Measurements from ENCODE around the gene ARHGAP22.

Gene ARHGAP22

DNA sequence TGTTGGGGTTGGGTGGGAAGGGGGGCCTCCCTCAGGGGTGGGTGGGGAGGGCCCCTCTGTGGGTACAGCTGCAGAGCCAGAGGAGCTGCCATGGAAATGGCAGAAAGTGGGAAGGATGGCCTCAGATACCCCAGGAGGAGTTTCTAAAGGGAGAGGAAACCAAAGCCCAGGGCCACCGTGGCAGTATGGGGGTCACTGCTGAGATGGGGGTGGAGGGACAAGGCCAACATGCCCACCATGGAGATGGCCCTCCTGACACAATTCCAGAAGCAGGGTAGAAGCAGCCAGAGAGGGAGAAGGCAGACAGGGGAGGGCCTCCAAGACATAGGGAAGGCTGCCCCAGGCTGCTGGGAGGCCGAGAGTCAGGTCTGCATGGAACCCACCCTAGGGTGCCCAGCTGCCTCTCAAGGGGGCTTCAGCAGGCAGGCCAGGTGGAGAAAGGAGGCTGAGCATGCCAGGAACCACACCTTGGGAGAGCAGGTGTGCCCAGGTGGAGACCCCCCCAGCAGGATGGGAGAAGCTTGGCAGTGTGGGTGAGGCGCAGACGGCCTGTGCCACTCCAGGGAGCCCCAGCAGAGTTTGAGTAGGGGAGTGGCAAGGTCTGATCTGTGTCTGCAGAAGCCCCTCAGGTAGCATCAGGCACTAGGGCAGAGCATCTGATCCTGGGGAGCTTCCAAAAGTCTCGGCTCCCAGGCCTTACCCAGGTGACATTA is 146.8 kb downstream of the ARHGAP22 start:
- DNase-seq (ENCODE audit: low read depth, low spot score): no peak

DNA sequence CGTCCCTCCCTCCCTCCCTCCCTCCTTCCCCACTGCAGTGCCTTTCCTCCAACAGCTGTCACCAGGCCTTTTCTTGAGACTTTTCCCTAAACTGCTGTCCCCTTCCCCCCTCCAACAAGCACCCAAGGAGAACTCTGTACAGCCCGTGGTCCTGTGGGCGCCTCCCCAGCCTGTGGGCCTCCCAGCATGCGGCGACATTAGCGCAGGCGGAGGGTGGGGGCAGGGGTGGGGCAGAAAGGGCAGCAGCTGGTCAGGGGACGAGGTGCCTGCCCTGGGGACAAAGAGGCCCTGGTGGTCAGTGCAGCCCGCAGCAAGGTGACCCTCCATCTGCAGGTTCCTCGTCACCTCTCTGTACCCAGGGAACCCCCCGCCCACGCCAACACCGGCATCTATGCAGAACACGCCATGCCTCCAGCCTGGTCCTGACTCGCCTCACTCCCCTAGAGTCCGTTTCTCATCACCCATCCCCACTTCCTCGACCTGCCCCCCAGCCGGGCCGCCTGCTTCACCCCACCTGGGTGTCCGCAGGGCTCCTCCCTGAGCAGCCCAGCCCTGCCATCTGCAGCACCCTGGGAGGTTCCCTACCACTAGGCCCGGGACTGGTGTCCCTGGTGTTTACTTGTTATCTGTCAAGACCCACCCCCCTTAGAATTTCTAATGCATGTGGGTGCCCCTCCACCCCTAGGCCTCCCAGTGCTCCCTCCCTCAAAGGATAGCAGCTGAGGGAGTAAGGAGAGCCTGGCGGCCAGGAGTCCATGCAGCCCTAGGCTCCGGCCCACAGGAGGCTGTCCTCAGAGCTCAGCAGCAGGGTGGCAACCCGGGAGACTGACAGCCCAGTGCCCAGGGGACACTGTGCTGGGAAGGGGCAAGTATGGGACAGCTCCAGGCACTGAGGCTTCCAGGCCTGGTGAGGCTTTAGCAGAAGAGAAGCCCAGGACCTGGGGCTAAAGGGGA is 147.8 kb downstream of the ARHGAP22 start:
- DNase-seq (ENCODE audit: low read depth, low spot score): no peak
- H3K27ac ChIP-seq: no peak overlapping the region

More for the DNA sequence above, 146.8 kb downstream of the ARHGAP22 start:
- no peak overlapping the region for H3K27ac ChIP-seq

DNA sequence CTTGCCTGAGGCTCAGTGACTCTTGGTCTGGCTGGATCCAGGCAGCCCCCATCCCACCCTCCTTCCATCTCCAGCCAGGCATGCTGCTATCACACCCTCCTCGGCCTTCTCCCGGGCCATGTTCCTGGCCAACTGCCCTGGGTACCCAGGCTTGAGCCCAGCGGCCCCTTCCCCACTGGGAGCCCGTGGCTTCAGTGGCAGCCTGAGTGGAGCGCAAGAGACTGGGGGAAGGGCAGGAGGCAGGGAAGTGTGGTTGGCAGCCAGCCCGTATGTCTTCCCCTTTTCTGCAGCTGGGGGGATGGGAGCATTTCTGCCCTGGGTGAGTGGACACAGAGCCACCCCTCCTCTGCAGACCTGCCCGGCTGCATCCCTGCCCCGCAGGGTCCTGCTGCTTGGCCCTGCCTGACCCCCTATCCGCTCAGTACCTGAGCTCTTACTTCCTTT is 148.5 kb downstream of the ARHGAP22 start:
- no peak overlapping the region for H3K27ac ChIP-seq

DNA sequence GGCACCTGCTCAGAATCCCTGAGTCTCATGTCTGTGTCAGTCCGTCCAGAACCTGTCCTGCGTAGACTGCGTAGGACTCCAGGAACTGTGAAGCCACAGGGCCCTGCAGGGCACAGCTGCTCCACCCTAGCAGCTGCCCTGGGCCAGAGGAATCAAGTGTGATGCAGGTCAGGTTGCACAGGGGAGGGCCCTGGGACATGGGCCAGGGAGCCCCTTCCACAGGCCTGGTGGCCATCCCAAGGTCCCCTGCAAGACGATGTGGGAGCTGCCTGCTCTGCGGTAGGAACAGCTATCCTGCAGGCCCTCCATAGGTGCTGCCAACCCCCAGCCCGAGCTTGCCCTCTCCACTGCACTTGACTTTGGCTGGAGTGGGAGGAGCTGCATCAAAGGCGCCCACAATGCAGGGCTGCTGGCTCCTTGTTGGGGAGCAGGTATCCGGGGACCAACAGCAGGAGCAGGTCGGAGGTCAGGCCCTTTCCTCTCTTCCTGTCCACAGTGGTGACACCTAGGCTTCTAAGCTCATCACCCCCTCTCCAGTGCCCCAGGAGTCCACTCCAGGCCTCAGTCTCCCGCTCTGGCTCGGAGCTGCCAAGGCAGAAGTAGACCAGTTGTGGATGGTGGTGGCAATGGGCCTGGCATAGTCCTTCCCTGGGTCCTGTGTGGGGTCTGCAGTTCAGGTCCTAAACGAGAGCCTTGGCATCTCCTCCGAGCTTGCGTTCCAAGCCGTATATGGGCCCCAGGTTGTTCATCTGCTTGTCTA is 149.3 kb downstream of the ARHGAP22 start:
- no peak for DNase-seq (ENCODE audit: low read depth, low spot score)
- no peak overlapping the region for H3K27ac ChIP-seq

More for the DNA sequence above, 148.5 kb downstream of the ARHGAP22 start:
- no peak for DNase-seq (ENCODE audit: low read depth, low spot score)

DNA sequence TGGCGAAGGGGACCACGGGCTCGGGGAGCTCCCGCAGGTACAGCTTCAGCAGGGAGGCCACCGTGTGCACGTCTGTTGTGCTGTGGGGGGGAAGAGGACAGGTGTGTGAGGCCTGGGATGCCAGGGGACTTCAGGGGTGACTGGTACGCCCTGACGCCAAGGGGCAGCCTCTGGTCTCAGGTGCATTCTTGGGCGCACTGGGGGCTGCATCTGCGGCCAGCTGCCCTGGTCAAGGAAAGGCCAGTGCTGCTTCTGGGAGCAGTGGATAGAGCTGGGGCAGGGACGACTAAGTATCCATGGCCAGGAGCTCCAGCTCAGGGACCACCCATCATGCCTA is 149.8 kb downstream of the ARHGAP22 start:
- no peak overlapping the region for H3K27ac ChIP-seq
- DNase-seq (ENCODE audit: low read depth, low spot score): no peak

GRCh38 chr10:48454302-48455054 is 150.4 kb downstream of the ARHGAP22 start:
- DNase-seq (ENCODE audit: low read depth, low spot score): no peak
- H3K27ac ChIP-seq: no peak overlapping the region

GRCh38 chr10:48453451-48454301 is 151.2 kb downstream of the ARHGAP22 start:
- DNase-seq (ENCODE audit: low read depth, low spot score): no peak
- no peak overlapping the region for H3K27ac ChIP-seq

DNA sequence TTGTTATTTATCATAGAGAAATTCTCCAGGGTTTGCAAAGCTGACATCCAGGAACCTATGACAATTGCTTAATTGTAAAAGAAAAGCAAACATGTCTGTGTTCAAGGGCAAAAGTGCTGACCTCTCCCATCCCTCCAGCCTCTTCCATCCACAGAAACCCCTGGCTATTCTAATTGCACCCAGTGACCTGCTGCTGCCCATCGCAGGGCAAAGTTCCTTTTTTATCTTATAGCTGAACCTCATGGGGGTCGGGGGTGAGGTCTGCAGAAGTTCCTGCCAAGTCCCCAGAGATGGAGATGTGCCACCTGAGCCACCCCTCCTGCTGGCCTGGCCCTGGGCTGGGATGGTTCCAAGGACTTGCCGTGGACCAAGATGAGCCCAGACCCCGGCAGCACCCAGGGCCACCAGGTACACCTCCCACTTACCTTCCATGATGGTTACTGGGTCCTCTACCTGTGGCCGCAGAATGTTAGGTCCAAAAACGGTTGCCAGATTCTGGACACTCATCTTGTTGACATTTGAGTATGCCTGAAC is 151.9 kb downstream of the ARHGAP22 start:
- DNase-seq (ENCODE audit: low read depth, low spot score): no peak
- H3K27ac ChIP-seq: no peak overlapping the region

DNA sequence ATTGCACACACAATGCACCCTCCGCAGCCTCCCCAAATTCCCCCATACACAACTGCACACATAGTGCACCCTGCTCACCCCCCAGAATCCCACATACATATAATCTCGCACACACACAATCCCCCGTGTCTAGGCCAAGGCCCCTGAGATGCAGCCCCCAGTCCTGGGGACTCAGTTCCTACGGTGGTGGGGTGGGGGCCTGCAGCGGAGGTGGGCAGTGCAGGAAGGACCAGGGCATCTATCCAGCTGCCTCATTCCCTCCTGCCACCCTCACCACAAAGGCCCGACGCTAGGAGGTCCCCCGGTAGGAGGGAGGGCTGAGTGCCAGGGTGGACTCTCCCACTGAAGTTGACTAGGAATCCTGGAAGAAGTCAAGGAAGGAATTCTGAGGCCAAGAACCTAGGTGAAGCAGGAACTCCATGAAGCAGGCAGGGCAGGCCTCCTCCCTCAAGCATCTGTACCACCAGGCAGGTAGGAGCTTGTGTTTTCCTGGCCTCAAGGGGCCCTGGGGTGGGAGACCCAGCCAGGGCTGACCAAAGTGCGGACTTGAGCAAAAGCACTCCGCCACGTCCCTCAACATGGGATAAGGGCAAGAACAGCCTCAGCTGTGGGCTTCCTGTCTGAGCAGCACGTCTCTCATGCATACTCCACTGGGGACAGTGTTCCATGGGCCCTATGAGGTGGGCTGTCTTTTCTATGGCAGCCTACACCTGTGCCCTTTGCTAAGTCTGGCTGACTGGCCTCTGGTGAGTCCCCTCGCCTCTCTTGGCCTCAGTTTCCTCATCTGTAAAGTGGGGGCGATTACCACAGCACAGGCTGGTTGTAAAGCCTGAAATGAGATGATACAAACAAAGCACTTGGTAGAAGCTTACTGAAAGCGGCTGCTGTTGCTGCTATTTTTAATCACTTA is 152.6 kb downstream of the ARHGAP22 start:
- no peak overlapping the region for H3K27ac ChIP-seq
- DNase-seq (ENCODE audit: low read depth, low spot score): no peak

- DNase-seq (ENCODE audit: low read depth, low spot score): no peak
- H3K27ac ChIP-seq: no peak overlapping the region
These were observed 154.0 kb downstream of the ARHGAP22 start for GRCh38 chr10:48450741-48451466.

DNA sequence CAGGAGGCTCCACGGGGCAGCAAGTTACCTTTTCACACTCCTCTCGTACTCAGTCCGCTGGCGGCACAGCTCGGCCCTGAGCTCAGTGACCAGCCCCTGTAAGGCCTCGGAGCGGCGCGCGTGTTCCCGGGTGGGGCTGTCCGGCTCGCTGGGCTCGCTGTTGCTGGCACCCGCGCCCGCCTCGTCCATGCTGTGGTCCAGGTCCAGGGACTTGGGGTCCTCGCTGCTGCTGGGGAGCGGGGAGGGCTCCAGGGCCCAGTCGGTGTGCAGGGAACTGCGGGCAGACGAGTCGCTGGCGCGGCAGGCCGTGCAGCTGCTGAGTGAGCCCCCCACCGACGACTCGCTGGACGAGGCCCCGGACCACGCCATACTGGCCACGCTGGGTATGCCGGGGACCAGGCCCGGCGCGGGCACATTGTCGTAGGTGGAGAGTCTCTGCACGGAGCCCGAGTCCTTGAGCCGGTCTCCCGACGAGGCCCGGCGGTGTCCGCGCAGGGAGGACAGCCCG is 154.6 kb downstream of the ARHGAP22 start:
- DNase-seq (ENCODE audit: low read depth, low spot score): no peak
- H3K27ac ChIP-seq: no peak overlapping the region

DNA sequence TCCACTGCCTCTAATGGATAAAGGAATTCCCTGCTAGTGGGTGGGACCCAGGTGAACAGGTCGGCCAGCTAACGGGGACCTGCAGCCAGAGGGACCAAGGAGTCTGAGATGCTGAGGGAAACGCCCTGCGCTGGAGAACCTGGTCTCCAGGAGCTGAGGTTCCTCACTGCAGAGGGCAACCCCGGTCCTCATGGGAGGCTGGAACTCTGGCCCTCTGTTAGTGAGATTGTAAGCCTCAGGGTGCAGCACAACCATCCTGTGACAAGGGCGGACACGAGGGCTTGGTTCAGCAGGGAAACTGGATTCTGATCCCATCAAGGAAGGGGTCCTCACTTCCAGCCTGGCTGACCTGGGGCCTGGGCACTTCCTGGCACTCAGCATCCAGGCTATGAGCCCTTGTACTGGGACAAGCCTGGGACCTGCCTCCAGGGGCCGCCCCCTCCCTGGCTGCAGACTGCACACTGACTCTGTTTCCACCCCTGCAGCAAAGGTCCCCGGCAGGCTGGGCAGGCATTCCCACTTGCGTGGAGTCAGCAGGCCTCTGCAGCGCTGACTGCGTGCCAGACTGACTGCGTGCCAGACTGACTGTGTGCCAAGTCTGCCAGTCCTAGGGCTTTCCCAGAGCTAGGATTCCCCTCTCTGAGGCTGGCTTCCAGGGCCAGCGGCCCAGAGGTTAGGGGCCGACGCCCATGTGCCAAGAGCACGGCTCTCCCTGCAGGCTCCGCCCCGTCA is 155.2 kb downstream of the ARHGAP22 start:
- DNase-seq (ENCODE audit: low read depth, low spot score): no peak
- no peak overlapping the region for H3K27ac ChIP-seq

- H3K27ac ChIP-seq: no peak overlapping the region
- DNase-seq (ENCODE audit: low read depth, low spot score): no peak
These were observed 156.1 kb downstream of the ARHGAP22 start for GRCh38 chr10:48448796-48449195.

DNA sequence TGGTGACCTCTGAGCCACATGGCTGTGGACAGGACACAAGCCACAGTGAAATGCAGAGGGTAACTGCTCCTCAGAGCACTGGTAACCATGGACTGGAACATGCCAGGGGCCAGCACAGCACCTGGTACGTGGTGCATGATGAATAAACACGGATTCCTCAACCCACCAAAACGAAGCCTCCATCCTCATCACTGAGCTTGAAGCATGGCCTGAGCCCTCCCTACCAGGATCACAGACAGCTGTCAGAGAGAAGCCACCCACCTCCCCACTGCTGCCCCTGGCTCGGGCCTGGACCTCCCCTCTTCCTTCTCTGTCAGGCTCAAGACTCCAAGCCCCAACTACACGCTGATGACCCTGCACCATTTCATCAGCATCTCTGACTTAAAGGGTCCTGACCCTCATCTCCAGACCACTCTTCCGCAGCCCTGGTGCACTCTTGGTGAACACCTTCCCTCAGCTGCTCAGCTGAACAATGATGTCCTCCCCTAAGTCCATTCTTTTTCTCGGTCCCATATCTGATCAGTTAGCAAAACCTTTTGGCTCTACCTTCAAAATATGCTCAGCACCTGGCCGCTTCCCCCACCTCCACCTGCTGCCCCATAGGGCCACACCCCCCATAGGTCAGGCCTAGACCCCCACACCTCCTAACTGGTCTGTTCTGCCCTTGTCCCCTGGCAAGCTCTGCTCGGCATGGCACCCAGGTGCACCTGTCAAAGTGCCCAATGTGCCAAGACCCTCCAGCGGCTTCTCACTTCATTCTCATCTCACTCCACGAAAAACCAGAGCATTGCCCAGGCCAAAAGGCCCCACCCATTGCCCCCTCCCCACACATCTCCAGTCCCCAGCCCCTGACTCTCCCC is 157.3 kb downstream of the ARHGAP22 start:
- no peak for DNase-seq (ENCODE audit: low read depth, low spot score)
- no peak overlapping the region for H3K27ac ChIP-seq

GRCh38 chr10:48446785-48447184 is 158.1 kb downstream of the ARHGAP22 start:
- no peak overlapping the region for H3K27ac ChIP-seq
- no peak for DNase-seq (ENCODE audit: low read depth, low spot score)
